Activated CD8-positive, alpha-beta memory T cell treated with anti-CD3 and anti-CD28 coated beads, Interleukin-2, amount 50 U/mL, for 48 hours (primary cell): ENCODE measurements around the gene ACTL9.

Experiments
- DNase-seq: peaks from one replicate; pipeline ENCODE4 v3.0.0-alpha.2; 2020

ACTL9 gene

GRCh38 chr19:8684001-8684902 lies 14.3 kb downstream of the ACTL9 start:
- no peak for DNase-seq

- no peak for DNase-seq
Measured at GRCh38 chr19:8682931-8683330, 15.7 kb downstream of the ACTL9 start.

- DNase-seq: no peak
Measured at GRCh38 chr19:8682472-8682871, 16.1 kb downstream of the ACTL9 start.

GRCh38 chr19:8681345-8682029 lies 17.1 kb downstream of the ACTL9 start:
- no peak for DNase-seq

GRCh38 chr19:8680676-8681344 lies 17.8 kb downstream of the ACTL9 start:
- no peak for DNase-seq

GRCh38 chr19:8678244-8678807 lies 20.3 kb downstream of the ACTL9 start:
- no peak for DNase-seq

- no peak for DNase-seq
Measured at GRCh38 chr19:8675066-8675465, 23.5 kb downstream of the ACTL9 start.

GRCh38 chr19:8673276-8673891 lies 25.2 kb downstream of the ACTL9 start:
- DNase-seq: no peak

GRCh38 chr19:8666814-8667405 lies 31.7 kb downstream of the ACTL9 start:
- DNase-seq: no peak

- DNase-seq: no peak
Measured at GRCh38 chr19:8665468-8666213, 33.0 kb downstream of the ACTL9 start.

GRCh38 chr19:8664671-8665057 lies 33.9 kb downstream of the ACTL9 start:
- DNase-seq: no peak

GRCh38 chr19:8663920-8664670 lies 34.5 kb downstream of the ACTL9 start:
- peak; percentile 70 for DNase-seq

- DNase-seq: no peak
Measured at GRCh38 chr19:8662263-8662662, 36.3 kb downstream of the ACTL9 start.

- no peak for DNase-seq
Measured at GRCh38 chr19:8659905-8660304, 38.7 kb downstream of the ACTL9 start.

- no peak for DNase-seq
Measured at GRCh38 chr19:8657869-8658268, 40.7 kb downstream of the ACTL9 start.

- peak; percentile 70 for DNase-seq
Measured at GRCh38 chr19:8655340-8655709, 43.3 kb downstream of the ACTL9 start.

- DNase-seq: peak; percentile 90
Measured at GRCh38 chr19:8654591-8655339, 43.8 kb downstream of the ACTL9 start.

- no peak for DNase-seq
Measured at GRCh38 chr19:8648240-8648639, 50.4 kb downstream of the ACTL9 start.
